HL-60 (cell line): ENCODE measurements around the gene RHBDF2.

ENCODE experiments used
- DNase-seq, 2 experiments: peaks; one replicate each; pipeline ENCODE4 v3.0.0-alpha.2; 2010 to 2020; ENCODE audit warnings: low read depth in 1 of 2, low spot score in 1 of 2
- H3K27ac ChIP-seq: fragments of 250-450 bp; sonication (Bioruptor Pico); replicated peaks from 2 replicates; pipeline ENCODE4 v1.5.1; 2020; ENCODE audit warnings: mild to moderate bottlenecking, moderate library complexity
- H3K27me3 ChIP-seq: fragments of 250-450 bp; sonication (Bioruptor Pico); 2 replicates; pipeline ENCODE4 v1.5.1; 2021; ENCODE audit warnings: mild to moderate bottlenecking, moderate library complexity; ENCODE audit not compliant: insufficient read depth, poor library complexity, severe bottlenecking
- H3K4me3 ChIP-seq: replicated peaks from 2 replicates; pipeline ENCODE4 v1.5.1; 2011; ENCODE audit warnings: mild to moderate bottlenecking, control low read depth, low read length; ENCODE audit not compliant: insufficient read depth
- GABPA ChIP-seq: IDR thresholded peaks from 2 replicates; pipeline ENCODE4 v1.6.1; 2012; ENCODE audit warnings: low read depth
- POLR2AphosphoS5 ChIP-seq: IDR thresholded peaks from 2 replicates; pipeline ENCODE4 v1.6.1; 2012; ENCODE audit warnings: low read depth
- SPI1 ChIP-seq: IDR thresholded peaks from 2 replicates; pipeline ENCODE4 v1.6.1; 2012; ENCODE audit warnings: low read depth, mild to moderate bottlenecking, borderline replicate concordance
- TF ChIP-seq, protein P1 (sequence below): IDR thresholded peaks from one replicate; pipeline ENCODE4 v1.5.1; 2011; ENCODE audit warnings: low read length, control low read depth, inconsistent platforms; ENCODE audit not compliant: insufficient read depth
- TF ChIP-seq, protein P2 (sequence below): IDR thresholded peaks from 2 replicates; pipeline ENCODE4 v1.6.1; 2012; ENCODE audit warnings: low read depth; ENCODE audit not compliant: insufficient replicate concordance

The RHBDF2 gene

GRCh38 chr17:76451506-76451905 is 49.7 kb downstream of the RHBDF2 start:
- Histone ChIP-seq H3K27me3 (no peaks in the 10 kb centered on the region), H3K27ac (no peak overlapping the region), H3K4me3 (no peak overlapping the region)
- DNase-seq = no peak
- TF ChIP-seq, protein P1, sequence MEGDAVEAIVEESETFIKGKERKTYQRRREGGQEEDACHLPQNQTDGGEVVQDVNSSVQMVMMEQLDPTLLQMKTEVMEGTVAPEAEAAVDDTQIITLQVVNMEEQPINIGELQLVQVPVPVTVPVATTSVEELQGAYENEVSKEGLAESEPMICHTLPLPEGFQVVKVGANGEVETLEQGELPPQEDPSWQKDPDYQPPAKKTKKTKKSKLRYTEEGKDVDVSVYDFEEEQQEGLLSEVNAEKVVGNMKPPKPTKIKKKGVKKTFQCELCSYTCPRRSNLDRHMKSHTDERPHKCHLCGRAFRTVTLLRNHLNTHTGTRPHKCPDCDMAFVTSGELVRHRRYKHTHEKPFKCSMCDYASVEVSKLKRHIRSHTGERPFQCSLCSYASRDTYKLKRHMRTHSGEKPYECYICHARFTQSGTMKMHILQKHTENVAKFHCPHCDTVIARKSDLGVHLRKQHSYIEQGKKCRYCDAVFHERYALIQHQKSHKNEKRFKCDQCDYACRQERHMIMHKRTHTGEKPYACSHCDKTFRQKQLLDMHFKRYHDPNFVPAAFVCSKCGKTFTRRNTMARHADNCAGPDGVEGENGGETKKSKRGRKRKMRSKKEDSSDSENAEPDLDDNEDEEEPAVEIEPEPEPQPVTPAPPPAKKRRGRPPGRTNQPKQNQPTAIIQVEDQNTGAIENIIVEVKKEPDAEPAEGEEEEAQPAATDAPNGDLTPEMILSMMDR = no peak
- TF ChIP-seq GABPA (no peak), SPI1 (no peak), POLR2AphosphoS5 (no peak)
- TF ChIP-seq, protein P2, sequence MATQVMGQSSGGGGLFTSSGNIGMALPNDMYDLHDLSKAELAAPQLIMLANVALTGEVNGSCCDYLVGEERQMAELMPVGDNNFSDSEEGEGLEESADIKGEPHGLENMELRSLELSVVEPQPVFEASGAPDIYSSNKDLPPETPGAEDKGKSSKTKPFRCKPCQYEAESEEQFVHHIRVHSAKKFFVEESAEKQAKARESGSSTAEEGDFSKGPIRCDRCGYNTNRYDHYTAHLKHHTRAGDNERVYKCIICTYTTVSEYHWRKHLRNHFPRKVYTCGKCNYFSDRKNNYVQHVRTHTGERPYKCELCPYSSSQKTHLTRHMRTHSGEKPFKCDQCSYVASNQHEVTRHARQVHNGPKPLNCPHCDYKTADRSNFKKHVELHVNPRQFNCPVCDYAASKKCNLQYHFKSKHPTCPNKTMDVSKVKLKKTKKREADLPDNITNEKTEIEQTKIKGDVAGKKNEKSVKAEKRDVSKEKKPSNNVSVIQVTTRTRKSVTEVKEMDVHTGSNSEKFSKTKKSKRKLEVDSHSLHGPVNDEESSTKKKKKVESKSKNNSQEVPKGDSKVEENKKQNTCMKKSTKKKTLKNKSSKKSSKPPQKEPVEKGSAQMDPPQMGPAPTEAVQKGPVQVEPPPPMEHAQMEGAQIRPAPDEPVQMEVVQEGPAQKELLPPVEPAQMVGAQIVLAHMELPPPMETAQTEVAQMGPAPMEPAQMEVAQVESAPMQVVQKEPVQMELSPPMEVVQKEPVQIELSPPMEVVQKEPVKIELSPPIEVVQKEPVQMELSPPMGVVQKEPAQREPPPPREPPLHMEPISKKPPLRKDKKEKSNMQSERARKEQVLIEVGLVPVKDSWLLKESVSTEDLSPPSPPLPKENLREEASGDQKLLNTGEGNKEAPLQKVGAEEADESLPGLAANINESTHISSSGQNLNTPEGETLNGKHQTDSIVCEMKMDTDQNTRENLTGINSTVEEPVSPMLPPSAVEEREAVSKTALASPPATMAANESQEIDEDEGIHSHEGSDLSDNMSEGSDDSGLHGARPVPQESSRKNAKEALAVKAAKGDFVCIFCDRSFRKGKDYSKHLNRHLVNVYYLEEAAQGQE = no peak

GRCh38 chr17:76449126-76449525 is 52.1 kb downstream of the RHBDF2 start:
- TF ChIP-seq, protein P1 = no peak
- TF ChIP-seq GABPA = no peak
- TF ChIP-seq POLR2AphosphoS5 = no peak
- TF ChIP-seq SPI1 = no peak
- TF ChIP-seq, protein P2 = no peak
- DNase-seq = no peak
- no peaks in the 10 kb centered on the region for H3K27me3 ChIP-seq
- H3K27ac ChIP-seq = no peak overlapping the region
- H3K4me3 ChIP-seq = no peak overlapping the region

DNA sequence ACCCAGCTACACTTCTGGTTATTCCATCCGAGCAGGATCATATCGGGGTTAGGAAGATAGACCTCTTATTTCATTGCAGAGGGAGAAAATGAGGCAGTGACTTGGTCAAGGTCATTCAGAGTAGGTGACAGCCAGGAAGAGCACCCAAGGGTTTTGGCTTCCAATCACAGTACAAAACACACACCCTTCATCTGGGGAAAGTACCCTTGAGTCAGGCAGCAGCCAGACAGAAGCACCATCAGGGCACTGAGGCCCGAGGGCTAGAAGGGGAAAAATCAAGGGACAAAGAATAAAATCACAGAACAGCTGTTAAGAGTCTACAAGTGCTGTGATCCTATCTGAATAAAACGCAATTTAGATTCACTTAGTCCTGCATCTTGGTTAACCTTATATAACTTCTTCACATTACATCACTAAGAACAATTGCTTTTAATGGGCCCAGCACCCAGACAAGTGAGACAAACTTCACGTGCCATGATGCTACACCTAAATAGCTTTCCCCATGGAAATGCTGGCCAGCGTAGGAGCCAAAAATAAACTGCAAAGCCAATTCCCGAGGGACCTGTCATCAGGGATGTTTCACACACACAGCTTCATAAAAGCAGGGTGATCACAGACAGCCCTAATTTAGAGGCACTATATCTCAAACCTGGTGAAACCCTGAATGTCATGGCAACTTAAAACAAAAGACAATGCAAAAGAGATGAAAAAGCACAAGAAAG is 53.1 kb downstream of the RHBDF2 start:
- no peak for TF ChIP-seq GABPA
- no peak for TF ChIP-seq SPI1
- TF ChIP-seq, protein P1 = no peak
- TF ChIP-seq, protein P2 = no peak
- TF ChIP-seq POLR2AphosphoS5 = no peak
- H3K4me3 ChIP-seq = no peak overlapping the region
- no peak overlapping the region for H3K27ac ChIP-seq
- DNase-seq = no peak
- no peaks in the 10 kb centered on the region for H3K27me3 ChIP-seq
